ENCODE measurements around the gene SNX32.
"Not testable (repeated sequence)": the region's sequence is repeated elsewhere in the genome, so short reads cannot be mapped to it uniquely, and the experiment has no call there.

The SNX32 gene

DNA sequence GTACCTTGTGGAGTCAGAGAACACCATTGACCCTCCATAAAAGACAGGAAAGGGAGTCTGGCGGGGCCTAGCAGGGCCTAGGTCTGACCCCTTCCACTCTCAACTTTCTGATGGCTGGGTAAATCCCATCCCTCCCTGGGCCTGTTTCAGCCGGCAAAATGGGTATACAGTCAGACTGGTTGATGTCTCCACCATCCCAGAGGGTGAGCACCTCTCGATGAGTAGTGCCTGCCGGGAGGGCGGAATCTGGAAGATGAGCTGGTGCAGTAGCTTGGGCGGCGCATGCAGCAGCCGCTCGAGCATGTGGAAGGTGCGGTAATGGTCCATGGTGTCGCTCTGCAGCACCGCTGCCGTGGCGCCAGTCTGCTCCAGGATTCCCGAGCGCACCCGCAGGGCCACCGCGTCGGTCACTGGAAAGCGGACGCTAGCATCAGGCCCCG, 54.0 kb downstream of the SNX32 start:
- DNase-seq = no peak

DNA sequence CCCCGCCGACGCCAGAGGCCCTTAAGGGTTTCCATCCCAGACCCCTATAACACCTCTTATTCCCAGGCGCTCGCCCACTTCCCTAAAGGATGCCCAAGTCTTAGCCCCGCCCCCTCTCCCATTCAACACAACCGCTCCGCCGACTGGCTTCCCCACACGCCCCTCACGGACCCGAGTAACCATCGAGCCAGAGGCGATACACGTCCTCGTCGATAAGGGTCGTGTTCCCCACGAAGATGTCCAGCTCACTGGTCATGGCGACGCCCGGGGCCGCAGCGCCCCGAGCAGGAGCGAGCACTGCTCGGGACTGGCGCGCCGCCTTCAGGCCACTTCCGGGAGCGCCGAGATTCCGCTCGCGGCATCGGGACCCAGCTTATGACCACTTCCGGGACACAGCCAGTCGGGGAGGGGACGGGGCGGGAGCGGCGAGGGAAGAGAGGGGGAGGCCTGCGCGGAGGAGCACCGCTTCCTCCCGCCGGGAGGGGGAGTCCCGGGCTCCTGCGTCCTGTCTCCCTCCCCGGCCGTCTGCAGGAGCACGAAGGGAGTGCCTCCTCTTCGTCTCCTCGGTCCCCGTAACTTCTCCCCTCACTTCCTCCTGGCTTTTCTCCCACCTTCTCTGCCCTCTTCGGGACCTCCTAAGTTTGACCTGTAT, 54.5 kb downstream of the SNX32 start, which contains the start of gene FIBP:
Gene FIBP, minus strand, starts transcription at position 309 of the 652 bp plus-strand sequence. Its CDS starts 53 bp downstream, at position 256.
- peak; percentile 94 for DNase-seq

DNA sequence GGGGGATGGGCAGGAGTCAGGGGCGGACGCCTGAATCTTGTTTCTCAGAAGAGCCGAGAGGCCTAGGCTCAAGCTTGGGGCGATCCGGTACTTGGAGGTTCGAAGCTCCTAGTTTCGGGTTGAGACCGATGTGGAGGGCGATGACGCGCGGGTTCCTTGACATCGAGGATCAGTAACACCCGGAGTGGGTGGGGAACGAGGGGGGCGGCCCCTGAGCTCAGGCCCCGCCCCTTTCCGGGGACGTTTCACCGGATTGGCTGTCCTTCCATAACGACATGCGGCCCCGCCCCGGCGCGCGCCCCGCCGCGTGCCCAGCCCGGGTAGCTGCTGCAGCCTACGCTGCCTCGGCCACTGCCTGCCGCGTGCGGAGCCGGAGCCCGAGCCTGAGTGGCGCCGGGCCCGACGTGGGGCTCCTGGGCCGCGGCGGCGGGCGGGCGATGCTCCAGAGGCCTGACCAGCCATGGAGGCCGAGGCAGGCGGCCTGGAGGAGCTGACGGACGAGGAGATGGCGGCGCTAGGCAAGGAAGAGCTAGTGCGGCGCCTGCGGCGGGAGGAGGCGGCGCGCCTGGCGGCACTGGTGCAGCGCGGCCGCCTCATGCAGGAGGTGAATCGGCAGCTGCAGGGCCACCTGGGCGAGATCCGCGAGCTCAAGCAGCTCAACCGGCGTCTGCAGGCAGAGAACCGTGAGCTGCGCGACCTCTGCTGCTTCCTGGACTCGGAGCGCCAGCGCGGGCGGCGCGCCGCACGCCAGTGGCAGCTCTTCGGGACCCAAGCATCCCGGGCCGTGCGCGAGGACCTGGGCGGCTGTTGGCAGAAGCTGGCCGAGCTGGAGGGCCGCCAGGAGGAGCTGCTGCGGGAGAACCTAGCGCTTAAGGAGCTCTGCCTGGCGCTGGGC, 56.8 kb downstream of the SNX32 start, which contains the start of gene CCDC85B:
Gene CCDC85B, plus strand, starts transcription at position 350 of the 895 bp plus-strand sequence. Its CDS starts 111 bp downstream, at position 461.
- peak; percentile 99 for DNase-seq

DNA sequence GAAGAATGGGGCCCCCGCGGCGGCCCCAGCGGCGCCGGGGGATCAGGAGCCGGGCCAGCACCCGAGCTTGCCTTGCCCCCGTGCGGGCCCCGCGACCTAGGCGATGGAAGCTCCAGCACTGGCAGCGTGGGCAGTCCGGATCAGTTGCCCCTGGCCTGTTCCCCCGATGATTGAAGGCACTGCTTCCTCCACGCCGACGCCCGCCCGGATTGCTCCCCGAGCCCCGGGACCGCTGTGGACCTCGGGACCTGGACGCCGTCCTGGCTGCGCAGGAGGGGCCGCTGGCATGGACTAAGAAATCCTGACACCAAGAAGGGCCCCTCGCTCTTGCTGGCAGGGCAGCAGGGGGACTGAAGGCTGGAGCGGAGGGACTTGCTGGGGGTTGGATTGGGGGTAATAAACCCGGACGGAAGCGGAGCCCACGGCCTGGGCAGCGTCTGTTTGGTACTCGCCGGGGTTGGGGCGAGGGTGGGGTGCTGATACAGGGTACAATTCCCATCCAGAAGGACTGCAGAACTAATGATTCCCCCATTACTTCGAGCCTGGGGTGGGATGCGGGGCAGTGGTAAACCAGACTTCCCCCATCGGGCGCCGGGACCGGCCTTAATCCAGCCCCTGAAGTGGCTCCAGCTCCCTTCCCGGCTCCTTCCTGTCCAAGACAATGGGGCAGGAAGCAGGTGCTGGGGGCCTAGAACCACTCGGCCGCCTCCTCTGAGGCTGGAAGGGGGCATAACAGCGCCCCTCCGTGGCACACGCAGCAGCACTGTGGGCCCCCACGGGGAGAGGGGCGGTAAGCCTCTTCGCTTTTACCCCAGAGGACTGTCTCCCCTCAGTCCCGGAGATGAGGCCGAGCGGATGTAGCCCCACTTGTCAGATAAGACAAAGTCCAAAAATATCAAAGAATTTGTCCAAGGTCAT, 57.7 kb downstream of the SNX32 start:
- peak; percentile 38 for DNase-seq

DNA sequence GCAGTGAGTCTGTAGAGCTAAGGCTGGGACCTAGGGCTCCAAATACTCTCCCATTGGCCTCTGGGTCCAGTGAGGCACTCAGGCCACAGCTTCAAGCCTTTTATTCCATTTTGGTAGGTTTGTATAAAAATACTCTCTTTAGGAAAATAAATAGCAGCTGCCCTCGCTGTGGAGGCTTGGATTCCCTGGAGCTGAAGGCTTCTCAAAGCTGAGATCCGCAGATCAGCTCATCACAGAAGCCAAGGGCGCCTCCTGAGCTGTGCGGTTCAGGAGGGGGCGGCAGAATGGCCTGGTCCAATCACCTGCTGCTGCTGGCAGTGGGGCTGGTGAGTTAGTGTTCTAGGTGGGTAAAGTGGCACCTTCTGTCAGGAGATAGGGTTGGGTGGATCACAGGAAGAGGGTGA, 58.4 kb downstream of the SNX32 start:
- not testable (repeated sequence) for DNase-seq

DNA sequence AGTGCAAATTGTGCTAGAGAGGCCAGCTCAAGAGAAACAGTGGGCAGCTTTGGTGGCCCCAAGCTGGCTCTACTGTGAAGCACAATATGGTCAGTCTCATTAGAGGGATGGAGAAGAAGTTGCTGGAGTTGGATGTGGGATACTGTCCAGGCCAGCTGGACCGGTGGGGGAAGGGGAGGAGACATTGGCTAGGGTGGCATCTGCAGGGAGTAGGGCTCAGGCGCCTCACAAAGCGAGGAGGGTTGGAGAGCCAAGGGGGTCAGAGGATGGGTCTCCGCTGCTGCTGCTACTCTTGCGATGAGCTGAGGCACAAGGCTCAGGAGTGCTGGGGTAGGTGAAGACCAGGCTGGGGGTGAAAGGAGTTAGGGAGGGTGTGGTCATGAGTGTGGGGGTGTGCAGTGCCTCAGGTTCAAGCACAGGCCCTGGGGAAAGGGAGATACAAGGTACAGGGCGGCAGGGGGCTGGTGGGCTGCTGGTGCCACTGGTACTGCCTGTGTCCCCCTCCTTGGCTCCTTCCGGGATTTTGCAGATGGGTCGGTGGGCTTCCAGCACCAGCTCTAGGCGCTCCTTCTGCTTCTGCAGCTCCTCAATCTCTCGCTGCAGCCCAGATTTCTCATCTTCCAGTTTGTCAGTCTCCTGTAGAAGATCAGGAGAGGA, 59.0 kb downstream of the SNX32 start:
- no peak for DNase-seq

DNA sequence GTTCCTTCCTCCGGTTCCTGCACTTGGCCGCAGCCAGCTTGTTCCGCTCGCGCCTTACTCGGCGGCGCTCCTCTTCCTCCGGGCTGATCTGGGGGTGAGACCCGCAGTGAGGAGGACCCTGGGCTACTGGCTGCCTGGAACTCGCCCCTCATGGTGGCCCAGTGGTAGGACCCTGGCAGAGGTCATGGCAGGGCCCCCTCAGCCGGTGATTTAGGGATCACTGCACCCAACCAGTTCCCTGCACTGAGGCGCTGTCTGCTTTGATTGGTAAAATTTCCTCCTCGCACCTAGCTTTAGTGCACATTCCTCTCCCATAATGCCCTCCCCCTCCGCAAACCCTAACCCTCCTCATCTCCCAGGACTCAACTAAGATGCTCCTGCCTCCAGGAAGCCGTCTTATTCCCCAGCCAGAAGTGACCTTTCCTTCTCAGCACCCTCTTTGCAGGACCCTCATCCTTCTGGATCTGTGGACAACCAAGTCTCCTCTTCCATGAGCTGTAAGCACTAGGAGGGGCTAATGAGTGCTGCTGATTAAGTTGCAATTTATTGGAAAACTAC, 60.4 kb downstream of the SNX32 start:
- no peak for DNase-seq

DNA sequence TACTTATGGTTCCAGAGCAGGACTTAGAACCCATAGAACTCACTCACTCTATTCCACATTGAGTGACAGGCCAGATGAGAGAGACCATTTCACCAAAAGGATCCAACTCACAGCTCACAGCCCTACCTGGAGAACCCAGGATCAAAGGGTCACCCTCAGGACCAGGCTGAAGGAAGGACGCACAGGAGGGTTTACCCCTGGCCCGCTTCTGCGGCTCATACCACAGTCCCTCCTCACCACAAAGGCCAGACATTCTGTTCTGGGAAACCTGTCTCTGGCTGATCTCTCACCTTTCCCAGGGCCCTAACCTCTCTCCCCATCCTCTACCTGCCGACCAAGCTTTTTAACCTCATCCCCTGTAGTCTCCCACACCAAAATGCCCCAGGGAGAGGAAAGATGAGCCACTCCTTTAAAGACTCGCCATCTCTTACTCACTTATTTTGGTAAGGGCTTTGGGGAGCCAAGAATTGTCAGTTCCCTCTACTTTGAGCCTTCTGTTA, 61.8 kb downstream of the SNX32 start:
- no peak for DNase-seq

DNA sequence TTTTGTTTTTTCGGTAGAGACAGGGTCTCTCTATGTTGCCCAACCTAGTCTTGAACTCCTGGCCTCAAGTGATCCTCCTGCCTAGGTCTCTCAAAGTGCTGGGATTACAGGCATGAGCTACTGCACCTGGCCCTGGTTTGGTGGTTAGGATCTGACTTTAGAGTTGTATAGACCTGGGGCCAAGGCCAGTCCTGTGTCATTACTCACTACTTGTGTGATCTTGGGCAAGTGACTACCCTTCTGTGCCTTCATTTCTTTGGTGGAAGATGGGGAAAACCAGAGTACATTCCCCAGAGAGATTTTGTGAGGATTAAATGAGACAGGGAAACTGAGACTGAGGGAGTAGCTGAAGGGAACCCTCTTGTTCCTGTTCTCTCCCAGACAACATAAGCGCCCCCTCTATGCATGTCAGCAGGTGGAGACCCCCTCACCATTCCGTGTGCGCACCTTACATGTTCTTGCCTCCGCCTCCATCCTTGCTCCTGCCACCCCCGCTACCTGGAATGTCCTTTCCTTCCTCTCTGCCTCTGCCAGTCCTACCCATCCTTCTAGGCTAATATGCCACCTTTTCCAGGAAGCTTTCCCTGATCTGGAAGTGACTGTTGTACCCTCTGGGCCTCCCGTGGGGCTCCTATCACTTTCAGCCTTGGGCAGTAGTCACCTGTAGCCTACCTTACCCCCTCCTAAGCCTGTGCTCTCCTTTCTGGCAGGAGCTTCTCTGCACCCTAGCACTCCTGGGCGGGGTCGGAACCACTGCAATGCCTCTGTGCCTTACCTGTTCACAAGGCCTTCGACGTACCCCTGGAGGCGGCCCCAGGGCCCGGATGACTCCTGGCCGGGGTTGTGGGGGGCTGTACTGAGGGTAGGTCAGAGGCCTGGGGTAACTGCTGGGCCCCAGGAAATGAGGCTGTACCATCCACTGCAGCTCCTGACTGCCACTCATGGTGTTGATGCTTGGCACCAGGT, 62.6 kb downstream of the SNX32 start:
- no peak for DNase-seq

DNA sequence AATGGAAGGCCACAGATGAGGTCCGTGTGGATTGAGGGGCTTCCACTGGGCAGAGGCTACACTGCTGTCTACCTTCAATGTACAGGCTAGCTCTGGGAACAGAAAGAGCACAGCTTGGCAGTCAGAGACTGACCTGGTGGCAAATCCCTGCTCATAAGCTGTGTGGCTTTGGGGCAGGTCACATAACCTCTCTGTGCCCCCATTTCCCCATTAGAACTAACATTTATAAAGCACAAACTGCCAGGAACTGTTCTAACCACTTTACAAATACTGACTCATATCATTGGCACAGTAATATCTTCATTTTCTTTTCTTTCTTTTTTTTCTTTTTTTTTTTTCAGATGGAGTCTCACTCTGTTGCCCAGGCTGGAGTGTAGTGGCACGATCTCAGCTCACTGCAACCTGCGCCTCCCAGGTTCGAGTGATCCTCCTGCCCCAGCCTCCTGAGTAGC, 63.3 kb downstream of the SNX32 start:
- no peak for DNase-seq

DNA sequence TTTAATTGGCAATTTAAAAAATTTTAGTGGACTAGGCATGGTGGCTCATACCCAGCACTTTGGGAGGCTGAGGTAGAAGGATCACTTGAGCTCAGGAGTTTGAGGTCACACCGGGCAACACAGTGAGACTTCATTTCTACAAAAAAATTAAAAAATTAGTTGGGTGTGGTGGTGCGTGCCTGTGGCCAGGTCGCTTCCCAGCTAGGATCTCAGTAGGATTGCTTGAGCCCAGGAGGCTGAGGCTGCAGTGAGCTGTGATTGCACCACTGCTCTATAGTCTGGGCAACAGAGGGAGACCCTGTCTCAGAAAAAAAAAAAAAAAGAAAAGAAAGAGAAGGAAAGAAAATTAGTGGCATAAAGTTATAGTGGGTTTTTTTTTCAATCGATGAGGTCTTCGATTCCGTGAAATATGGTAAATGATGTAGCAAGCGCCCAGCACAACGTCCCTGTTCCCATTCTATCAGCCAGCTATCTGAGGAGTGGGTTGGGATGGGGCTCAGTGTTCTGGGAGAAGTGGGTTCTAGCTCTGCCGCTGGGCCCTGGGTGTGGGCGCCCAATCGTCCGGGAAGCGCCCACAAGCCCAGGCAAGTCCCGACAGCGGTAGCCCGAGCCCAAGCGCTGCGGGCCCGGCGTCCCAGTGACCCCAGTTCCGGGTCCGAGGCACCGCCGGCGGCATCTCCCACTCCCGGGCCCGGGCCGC, 65.0 kb downstream of the SNX32 start:
- no peak for DNase-seq

DNA sequence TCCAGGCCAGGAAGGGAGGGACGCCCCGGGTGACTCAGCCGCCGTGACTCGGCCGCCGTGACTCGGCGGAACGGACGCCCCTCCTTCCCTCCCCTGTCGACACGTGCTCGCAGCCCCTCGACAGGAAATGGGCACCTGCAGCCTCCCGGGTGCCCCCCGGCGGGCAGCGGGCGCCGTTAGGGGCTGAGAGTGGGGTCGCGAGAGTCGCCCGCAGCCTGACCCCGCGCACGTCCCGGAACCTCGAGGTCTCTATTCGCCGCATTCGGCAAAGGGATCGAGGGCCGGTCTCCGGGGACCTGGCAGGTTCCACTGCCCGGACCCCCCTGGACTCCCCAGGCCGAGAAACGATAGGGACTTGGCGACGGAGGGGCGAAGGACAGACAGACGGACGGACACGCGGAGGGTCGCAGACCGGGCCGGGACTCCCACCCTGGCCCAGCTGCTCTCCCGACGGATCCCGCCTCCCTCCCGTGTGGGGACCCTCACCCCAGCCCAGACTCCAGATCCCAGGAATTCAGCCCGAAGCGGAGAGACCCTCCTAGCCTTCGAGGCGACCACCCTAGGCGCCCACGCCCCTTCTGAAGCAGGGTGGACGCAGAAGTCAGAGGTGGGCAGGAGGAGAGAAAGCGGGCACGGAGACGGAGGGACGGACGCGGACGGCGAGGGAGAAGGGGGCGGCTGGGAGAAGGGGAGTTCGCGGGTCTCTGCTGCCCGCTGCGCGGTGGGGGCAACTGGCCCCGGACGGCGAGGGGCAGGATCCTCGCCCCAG, 65.8 kb downstream of the SNX32 start:
- peak; percentile 78 for DNase-seq

DNA sequence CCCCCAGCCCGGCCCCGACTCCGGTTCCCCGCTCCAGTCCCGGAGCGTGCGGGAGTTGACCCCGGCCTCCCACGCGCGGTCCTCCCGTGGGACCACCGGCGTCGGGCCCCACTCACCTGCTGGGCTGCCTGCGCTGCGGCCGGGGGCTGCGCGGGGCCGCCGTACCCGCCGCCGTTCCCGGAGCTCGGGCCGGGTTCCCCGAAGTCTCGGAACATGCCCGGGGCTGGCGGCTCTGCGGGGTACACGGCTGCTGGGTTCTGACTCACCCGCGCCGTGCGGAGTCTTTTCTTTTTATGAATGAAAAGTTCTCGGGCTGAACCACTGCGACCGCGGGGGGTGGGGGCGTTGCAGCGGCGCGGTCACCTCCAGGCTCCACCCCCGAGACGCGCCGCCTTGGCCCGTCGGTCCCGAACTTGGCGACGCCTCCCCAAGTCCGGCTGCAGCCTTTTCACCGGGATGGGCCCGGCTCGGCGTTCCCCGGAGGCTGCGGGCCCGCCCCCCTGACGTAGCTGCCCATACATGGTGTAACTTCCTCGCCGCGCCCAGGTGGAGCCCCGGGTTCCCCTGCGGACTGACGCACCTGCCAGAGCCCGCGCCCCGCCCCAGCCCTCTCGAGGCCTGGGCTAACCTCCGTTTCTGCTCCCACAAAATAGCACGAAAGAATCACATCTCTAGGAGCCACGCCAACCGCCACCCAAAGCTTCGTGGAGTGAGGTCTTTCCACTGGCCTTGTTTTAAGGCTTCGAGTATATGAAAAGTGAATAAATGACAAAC, 66.5 kb downstream of the SNX32 start, which contains the start of gene FOSL1:
Gene FOSL1, minus strand, starts transcription at position 264 of the 774 bp plus-strand sequence. Its CDS starts 49 bp downstream, at position 215.
- DNase-seq = peak; percentile 94

DNA sequence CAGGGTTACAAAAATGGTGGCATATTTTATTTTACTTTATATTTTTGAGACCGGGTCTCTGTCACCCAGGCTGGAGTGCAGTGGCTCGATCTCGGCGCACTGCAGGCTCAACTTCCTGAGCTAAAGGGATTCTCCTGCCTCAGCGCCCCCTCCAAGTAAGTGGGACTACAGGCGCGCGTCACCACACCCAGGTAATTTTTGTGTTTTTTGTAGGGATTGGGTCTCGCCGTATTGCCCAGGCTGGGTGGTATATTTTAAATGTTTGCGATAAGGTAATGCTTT, 67.1 kb downstream of the SNX32 start:
- no peak for DNase-seq

DNA sequence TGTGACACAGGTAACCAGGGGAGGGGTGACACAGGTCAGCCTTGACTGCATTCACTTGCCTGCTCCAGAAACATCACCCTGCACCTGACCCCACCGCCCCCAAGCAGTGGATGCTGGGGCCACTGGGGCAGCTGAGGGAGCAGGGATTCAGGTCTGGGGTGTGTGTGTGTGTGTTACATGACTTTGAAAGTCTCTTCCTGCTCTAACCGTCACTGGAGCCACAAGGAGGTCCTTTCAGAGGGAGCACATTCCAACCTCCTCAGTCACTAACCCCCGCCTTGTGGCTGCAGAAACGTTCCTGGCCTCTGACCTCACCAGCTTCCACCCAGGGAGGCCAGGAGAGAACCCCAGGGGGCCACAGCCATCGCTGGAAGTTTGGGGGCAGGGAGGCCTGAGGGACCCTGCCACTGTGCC, 69.3 kb downstream of the SNX32 start:
- no peak for DNase-seq
